GM19023 (cell line): ENCODE measurements around the gene XAB2.
"Not testable (repeated sequence)": the region's sequence is repeated elsewhere in the genome, so short reads cannot be mapped to it uniquely, and the experiment has no call there.

Experiments used
- ATAC-seq: cut with Tn5 transposase; IDR thresholded peaks from one replicate; pipeline ENCODE4 v1.9.1; 2021; ENCODE audit warnings: mild to moderate bottlenecking, moderate library complexity; ENCODE audit not compliant: unreplicated experiment

The XAB2 gene

GRCh38 chr19:7650148-7650547 is 20.8 kb upstream of the XAB2 start:
- ATAC-seq = no peak

GRCh38 chr19:7648265-7649014 is 19.1 kb upstream of the XAB2 start:
- no peak for ATAC-seq

- ATAC-seq = no peak
These were observed 17.8 kb upstream of the XAB2 start for GRCh38 chr19:7647156-7647555.

- ATAC-seq = no peak
These were observed 17.0 kb upstream of the XAB2 start for GRCh38 chr19:7646426-7646700.

GRCh38 chr19:7645656-7646425 is 16.5 kb upstream of the XAB2 start:
- ATAC-seq = no peak

- no peak for ATAC-seq
These were observed 15.8 kb upstream of the XAB2 start for GRCh38 chr19:7645163-7645562.

- no peak for ATAC-seq
These were observed 15.2 kb upstream of the XAB2 start for GRCh38 chr19:7644550-7644877.

- not testable (repeated sequence) for ATAC-seq
These were observed 14.5 kb upstream of the XAB2 start for GRCh38 chr19:7643629-7644549.

- no peak for ATAC-seq
These were observed 13.7 kb upstream of the XAB2 start for GRCh38 chr19:7643031-7643415.

- ATAC-seq = no peak
These were observed 13.1 kb upstream of the XAB2 start for GRCh38 chr19:7642295-7643030.

GRCh38 chr19:7641290-7642276 is 12.2 kb upstream of the XAB2 start:
- ATAC-seq = no peak

- no peak for ATAC-seq
These were observed 11.5 kb upstream of the XAB2 start for GRCh38 chr19:7640803-7641202.

GRCh38 chr19:7639863-7640348 is 10.6 kb upstream of the XAB2 start:
- no peak for ATAC-seq

- no peak for ATAC-seq
These were observed 9.6 kb upstream of the XAB2 start for GRCh38 chr19:7638802-7639465.

GRCh38 chr19:7637374-7638256 is 8.3 kb upstream of the XAB2 start:
- ATAC-seq = peak; percentile 9

- ATAC-seq = peak; percentile 69
These were observed 7.5 kb upstream of the XAB2 start, which contains the start of gene STXBP2 for GRCh38 chr19:7636691-7637373. Gene STXBP2 (plus strand): TSS chr19:7637110. CDS start chr19:7637150, 40 bp downstream.

- no peak for ATAC-seq
These were observed 7.0 kb upstream of the XAB2 start for GRCh38 chr19:7636317-7636690.
